GM19438 (cell line): Measurements from ENCODE around the gene RALY.

Source experiments
- ATAC-seq: cut with Tn5 transposase; IDR thresholded peaks from one replicate; pipeline ENCODE4 v1.9.1; 2021; ENCODE audit warnings: low read depth; ENCODE audit not compliant: unreplicated experiment

The RALY gene

GRCh38 chr20:34074101-34074760 is 80.5 kb downstream of the RALY start:
- no peak for ATAC-seq

- no peak for ATAC-seq
These were observed 81.9 kb downstream of the RALY start for GRCh38 chr20:34075647-34076046.

GRCh38 chr20:34076952-34077351 is 83.2 kb downstream of the RALY start:
- ATAC-seq: no peak

DNA sequence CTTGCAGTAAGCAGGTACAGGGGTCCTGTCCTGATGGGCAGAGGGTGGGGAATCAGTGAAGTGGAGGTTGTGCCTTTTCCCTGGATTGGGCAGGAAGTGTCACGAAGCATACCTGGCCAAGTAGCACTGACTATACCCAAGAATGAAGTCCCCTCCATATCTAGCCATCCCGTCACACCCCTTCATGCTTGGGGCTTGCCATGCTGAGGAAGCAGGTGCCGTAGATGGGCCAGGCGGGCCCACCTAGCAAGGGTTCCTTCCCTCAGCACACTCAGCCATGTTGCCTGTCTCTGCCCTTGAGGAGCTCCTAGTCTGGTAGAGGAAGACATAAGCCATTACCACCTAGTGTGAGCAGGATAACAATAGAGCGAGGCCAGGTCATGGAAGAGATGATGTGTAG is 84.8 kb downstream of the RALY start:
- no peak for ATAC-seq

DNA sequence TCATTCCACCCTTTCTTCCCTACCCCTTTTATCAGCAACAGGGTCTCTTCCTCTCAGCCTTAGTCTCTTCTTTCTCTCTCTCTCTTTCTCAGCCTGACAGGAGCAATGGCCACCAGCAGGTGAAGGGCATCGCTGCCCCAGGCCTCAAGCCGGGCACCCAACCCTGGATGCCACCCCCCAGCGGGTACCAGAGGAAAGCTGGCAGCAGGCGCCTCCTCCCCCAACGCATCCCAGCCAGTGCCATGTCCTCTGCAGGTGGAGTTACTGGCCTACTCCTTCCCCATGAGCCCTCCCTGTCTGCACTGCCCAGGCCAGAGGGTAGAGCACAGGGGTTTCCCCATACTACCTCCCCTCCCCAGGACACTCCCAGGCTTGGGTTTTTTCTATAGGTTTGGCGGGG is 86.1 kb downstream of the RALY start:
- no peak for ATAC-seq

DNA sequence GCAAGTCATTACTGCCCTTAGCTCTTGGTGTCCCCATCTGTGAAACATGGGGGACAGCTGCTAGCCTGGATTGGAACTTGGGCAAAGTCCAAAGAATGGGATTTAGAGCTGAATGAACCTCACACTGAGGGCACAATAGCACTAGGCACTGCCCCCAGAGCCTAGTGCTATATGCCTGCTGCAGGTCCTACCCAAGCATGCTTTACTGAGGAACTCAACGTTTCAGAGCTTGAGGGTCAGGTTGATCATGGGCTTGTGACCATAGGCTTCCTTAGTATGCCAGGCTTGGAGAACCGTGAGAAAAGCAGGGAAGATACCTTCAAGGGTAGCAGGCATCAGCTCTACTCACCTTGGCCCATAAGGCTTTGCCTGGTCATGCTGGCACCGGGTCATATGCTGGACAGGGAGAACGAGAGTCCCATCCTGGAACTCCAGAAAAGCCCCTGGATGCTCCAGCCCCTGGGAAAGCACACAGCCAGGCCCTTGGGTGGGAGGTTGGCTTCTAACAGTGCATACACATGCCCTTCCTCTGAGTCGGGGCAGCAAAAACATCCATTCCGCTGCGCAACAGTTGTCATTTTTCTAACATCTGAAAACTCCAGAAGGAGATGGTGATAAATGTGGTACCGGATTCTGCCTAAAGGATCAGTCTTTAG is 88.6 kb downstream of the RALY start:
- no peak for ATAC-seq

GRCh38 chr20:34083137-34083536 is 89.4 kb downstream of the RALY start:
- ATAC-seq: no peak

GRCh38 chr20:34083781-34084180 is 90.1 kb downstream of the RALY start:
- ATAC-seq: no peak

DNA sequence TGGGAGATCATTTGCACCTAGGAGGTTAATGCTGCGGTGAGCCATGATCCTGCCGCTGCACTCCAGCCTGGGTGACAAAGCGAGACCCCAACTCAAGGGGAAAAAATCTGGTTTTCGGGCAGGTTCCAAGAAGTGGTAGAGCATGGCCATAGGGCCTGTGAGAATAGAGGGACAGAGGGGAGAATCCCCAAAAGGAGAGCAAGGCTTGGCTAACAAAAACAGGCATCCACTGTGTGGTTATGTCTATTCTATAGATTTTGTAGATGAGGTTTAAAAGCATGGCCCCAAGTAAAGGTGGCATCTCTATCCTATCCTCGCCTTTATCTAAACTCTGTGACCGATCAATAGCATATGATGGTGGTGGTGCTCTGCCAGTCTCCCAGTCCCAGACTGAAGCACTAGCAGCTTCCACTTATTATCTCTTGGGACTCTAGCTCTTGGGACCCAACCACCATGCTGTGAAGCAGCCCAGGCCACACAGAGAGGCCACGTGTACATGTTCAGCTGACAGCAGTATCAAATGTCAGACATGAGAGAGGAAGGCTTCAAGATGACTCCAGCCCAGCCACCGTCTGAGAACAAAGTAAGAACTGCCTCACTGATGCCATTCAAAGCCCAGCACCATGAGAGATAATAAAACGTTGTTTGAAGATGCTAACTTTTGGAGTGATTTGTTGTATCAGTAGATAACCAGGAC is 90.7 kb downstream of the RALY start:
- no peak for ATAC-seq

- no peak for ATAC-seq
These were observed 91.9 kb downstream of the RALY start for GRCh38 chr20:34085544-34086040.

- no peak for ATAC-seq
These were observed 94.8 kb downstream of the RALY start for GRCh38 chr20:34088305-34089174.

- ATAC-seq: no peak
These were observed 95.4 kb downstream of the RALY start for GRCh38 chr20:34089175-34089479.

- no peak for ATAC-seq
These were observed 96.1 kb downstream of the RALY start for GRCh38 chr20:34089655-34090345.

- ATAC-seq: no peak
These were observed 96.9 kb downstream of the RALY start for GRCh38 chr20:34090645-34091044.

DNA sequence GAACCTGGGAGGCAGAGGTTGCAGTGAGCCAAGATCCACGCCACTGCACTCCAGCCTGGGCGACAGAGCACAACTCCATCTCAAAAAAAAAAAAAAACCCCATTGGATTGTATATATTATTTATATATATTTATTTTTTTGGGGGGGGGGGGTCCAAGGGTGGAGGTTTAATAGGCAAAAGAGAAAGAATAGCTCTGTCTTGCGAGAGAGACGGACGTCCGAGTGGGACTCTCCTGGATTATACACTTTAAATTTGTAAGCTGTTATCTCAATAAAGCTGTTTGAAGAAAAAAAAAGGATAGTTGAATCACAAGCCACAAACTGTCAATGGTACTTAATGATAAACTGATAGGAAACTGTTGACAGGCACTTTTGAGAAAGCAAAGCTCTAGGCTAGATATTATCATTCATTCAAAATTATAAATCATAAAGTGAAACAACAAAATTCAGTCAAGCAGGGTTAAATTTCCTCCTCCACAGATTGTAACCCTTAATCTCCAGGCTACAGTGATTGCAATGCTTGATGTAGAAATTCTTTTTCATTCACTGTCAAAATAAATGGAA is 98.0 kb downstream of the RALY start:
- no peak for ATAC-seq

DNA sequence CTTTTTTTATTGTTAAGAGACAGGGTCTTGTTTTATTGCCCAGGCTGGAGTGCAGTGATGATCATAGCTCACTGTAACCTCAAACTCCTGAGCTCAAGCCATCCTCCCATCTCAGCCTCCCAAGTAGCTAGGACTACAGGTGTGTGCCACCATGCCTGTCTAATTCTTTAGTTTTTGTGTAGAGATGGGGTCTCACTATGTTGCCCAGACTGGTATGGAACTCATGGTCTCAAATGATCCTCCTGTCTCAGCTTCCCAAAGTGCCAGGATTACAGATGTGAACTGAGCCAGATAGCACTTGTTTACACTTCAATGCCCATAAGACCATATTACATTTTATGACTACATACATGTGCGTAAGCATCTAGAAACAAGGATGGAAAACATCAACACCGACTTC is 100.2 kb downstream of the RALY start:
- no peak for ATAC-seq

DNA sequence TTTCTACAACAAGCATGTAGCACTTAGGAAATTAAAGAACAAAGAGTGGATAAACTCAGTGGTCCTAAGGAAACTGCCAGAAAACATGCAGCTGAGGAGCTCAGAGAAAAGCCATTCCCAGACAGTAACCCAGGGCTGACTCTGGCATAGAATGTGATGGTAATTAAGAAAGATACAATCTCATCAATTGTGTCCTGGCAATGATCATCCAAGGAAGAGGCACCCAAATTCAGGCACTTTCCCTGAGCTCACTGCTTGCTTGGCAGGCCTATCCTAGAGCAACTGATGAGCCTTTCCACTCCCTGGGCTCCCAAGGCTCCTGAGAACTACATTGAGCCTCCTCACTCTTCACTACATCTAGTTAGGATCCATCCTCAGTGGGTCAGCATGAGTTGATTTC is 102.1 kb downstream of the RALY start:
- ATAC-seq: no peak

DNA sequence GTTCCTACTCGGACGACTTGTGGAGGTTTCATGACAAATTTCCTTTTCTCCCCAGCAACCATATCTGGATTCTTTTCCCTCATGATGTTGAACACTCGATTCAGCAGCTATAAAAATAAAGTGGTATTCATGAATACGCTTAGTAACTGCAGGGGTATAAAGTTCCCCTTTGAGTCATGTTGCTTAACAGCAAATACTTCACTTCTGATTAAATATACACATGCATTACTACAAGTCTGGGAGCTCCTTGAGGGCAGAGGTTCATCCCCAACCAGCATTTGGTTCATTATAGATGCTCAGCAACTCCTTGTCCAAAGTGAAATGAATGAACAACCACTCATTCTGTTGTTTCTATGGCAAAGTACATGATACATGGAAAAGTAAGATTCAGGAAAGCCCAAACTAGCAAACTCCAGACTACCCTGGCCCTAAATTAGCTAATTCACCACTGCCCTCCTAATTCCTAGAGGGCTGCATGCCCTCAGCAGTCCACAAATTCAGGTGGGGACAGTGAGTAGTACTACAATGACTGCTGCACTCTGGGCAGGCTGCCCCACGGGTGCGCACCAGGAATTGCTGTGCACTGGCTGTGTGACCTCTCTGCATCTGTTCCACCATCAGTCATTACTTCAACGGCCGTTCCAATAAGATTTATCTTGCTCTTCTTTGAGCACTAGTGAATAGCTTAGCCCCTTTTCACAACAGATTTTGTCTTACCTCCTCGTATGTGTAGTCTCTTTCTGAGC is 103.2 kb downstream of the RALY start:
- no peak for ATAC-seq

GRCh38 chr20:34098570-34098969 is 104.9 kb downstream of the RALY start:
- no peak for ATAC-seq
